Uterine smooth muscle cell (primary cell): ENCODE measurements around the gene GABRG1. TPM values are rescaled to one million over a fixed set of nuclear protein-coding genes. Genes with fewer than 3 reads are reported as not detected.

Experiments used
- total RNA-seq: library from RNA; depleted of rRNA; stranded (reverse); fragments of >200 nt; gene quantifications from 2 replicates; pipeline ENCODE4 v1.2.3, GENCODE V29; 2014

The GABRG1 gene
- total RNA-seq = not detected in 2 replicates

DNA sequence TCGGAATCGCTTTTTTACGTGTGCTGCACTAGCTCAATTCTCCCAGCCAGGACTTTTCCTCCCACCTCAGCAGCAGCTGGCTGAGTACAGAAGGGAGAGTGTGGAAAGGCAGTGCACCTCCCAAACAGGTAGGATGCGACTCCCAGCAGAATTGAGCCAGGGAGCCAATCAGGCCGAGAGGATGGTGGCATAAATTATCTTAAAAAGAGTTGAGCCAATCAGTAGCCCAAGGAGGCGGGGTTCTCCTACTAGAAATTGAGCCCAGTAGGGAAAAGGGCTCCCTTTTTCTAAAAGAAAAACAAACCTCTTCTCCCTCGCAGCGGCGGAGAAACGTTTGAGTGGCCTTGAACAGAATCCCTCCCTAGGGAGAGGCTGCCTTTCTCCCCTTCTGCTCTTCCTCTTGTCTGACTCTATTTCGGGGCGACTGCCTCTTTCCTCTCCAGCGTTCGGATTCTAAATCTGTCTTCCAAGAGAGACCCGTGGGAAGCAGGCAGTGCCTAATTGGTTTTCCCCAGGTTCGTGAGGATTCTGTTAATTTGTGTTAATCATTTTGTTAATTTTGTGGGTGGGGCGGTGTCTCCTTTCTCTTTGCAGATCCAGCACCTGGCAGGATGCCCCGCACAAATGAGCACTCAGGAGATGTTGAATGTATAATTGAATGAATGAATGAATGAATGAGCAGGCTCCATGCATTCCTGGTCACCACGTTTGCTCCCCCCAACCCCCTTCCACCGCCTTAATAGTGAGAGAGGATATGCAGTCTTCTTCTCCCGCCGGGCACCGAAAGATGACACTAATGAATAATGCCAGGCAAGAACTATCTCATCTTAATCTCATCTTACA lies at the start of gene GABRG1:
Gene GABRG1 (minus strand): TSS at position 142 of the 843 bp plus-strand sequence. CDS start 141 bp downstream, at position 1.

